GM12801 (cell line): ENCODE results near the gene RNU6-9.

Source experiments
- CTCF ChIP-seq: IDR thresholded peaks from one replicate; pipeline ENCODE4 v1.5.1; 2011; ENCODE audit warnings: control low read depth; ENCODE audit not compliant: insufficient read length; ENCODE audit errors: extremely low read depth

RNU6-9 gene

GRCh38 chr19:879711-880438 lies 13.4 kb upstream of the RNU6-9 start:
- TF ChIP-seq CTCF, result no peak

GRCh38 chr19:881385-882071 lies 11.8 kb upstream of the RNU6-9 start:
- no peak for TF ChIP-seq CTCF

- TF ChIP-seq CTCF, result no peak
Measured at GRCh38 chr19:882871-883497, 10.3 kb upstream of the RNU6-9 start.

GRCh38 chr19:883661-884211 lies 9.5 kb upstream of the RNU6-9 start:
- TF ChIP-seq CTCF, result no peak

GRCh38 chr19:884420-885211 lies 8.7 kb upstream of the RNU6-9 start:
- TF ChIP-seq CTCF, result no peak

- TF ChIP-seq CTCF, result no peak
Measured at GRCh38 chr19:885536-886224, 7.6 kb upstream of the RNU6-9 start.
